Neural progenitor cell (in vitro differentiated cells): ENCODE data around the gene GPR22. TPM values are rescaled to one million over a fixed set of nuclear protein-coding genes. Genes with fewer than 3 reads are reported as not detected.

Source experiments
- DNase-seq: peaks from one replicate; pipeline ENCODE4 v3.0.0-alpha.2; 2016; ENCODE audit warnings: low spot score
- H2AFZ ChIP-seq: fragments of 200-600 bp; sonication (generic); replicated peaks from 2 replicates; pipeline ENCODE4 v1.6.1; 2016; ENCODE audit warnings: antibody characterized with exemption
- H3F3A ChIP-seq: fragments of 200-600 bp; sonication (generic); 2 replicates; pipeline ENCODE4 v1.6.1; 2016; ENCODE audit warnings: antibody characterized with exemption, low read depth
- H3K27ac ChIP-seq: fragments of 200-600 bp; sonication (generic); 2 replicates; pipeline ENCODE4 v1.5.1; 2016; ENCODE audit warnings: mild to moderate bottlenecking
- H3K27me3 ChIP-seq: fragments of 200-600 bp; sonication (generic); 2 replicates; pipeline ENCODE4 v1.6.1; 2016; ENCODE audit warnings: mild to moderate bottlenecking, moderate library complexity
- H3K36me3 ChIP-seq: fragments of 200-600 bp; sonication (generic); 2 replicates; pipeline ENCODE4 v1.5.1; 2016
- H3K4me1 ChIP-seq: fragments of 200-600 bp; sonication (generic); 2 replicates; pipeline ENCODE4 v1.6.1; 2016; ENCODE audit warnings: mixed run types
- H3K4me2 ChIP-seq: fragments of 200-600 bp; sonication (generic); 2 replicates; pipeline ENCODE4 v1.6.1; 2016
- H3K4me3 ChIP-seq: fragments of 200-600 bp; sonication (generic); 2 replicates; pipeline ENCODE4 v1.5.1; 2016
- H3K79me2 ChIP-seq: fragments of 200-600 bp; sonication (generic); 2 replicates; pipeline ENCODE4 v1.6.1; 2016; ENCODE audit warnings: low read depth
- H3K9ac ChIP-seq: fragments of 200-600 bp; sonication (generic); 2 replicates; pipeline ENCODE4 v1.6.1; 2016
- H3K9me3 ChIP-seq: fragments of 200-600 bp; sonication (generic); 2 replicates; pipeline ENCODE4 v1.5.1; 2016; ENCODE audit warnings: low read depth
- H4K20me1 ChIP-seq: fragments of 200-600 bp; sonication (generic); 2 replicates; pipeline ENCODE4 v1.6.1; 2016; ENCODE audit warnings: low read depth
- H3K27ac Mint-ChIP-seq: 3 replicates; pipeline ENCODE4 v1.8.0; 2021; ENCODE audit warnings: mixed read lengths
- H3K27me3 Mint-ChIP-seq: 2 replicates; pipeline ENCODE4 v1.8.0; 2022; ENCODE audit warnings: low read depth, mild to moderate bottlenecking, inconsistent platforms, moderate library complexity, mixed read lengths; ENCODE audit not compliant: insufficient read depth
- H3K36me3 Mint-ChIP-seq: 3 replicates; pipeline ENCODE4 v1.8.0; 2021; ENCODE audit warnings: mixed read lengths
- H3K4me1 Mint-ChIP-seq: 3 replicates; pipeline ENCODE4 v1.8.0; 2021; ENCODE audit warnings: mixed read lengths
- H3K4me3 Mint-ChIP-seq: 3 replicates; pipeline ENCODE4 v1.8.0; 2021; ENCODE audit warnings: mild to moderate bottlenecking, moderate library complexity, mixed read lengths
- H3K9me3 Mint-ChIP-seq: 3 replicates; pipeline ENCODE4 v1.8.0; 2020; ENCODE audit warnings: mixed read lengths
- EZH2 ChIP-seq: fragments of 200-600 bp; sonication (generic); IDR thresholded peaks from 2 replicates; pipeline ENCODE4 v1.6.1; 2017; ENCODE audit warnings: antibody characterized with exemption, mild to moderate bottlenecking, moderate library complexity
- EZH2phosphoT487 ChIP-seq: fragments of 200-600 bp; sonication (generic); IDR thresholded peaks from 2 replicates; pipeline ENCODE4 v1.6.1; 2017; ENCODE audit warnings: antibody characterized with exemption
- total RNA-seq: library from RNA; depleted of rRNA; stranded (reverse); fragments of >200 nt; gene quantifications from 2 replicates; pipeline ENCODE4 v1.2.3, GENCODE V29; 2015; ENCODE audit warnings: low replicate concordance
- TF ChIP-seq, protein P1 (sequence below): fragments of 200-600 bp; sonication (generic); IDR thresholded peaks from 2 replicates; pipeline ENCODE4 v1.5.1; 2017; ENCODE audit warnings: antibody characterized with exemption, mild to moderate bottlenecking

Gene GPR22
- total RNA-seq, 1 donor from 2014 or later = not detected

DNA sequence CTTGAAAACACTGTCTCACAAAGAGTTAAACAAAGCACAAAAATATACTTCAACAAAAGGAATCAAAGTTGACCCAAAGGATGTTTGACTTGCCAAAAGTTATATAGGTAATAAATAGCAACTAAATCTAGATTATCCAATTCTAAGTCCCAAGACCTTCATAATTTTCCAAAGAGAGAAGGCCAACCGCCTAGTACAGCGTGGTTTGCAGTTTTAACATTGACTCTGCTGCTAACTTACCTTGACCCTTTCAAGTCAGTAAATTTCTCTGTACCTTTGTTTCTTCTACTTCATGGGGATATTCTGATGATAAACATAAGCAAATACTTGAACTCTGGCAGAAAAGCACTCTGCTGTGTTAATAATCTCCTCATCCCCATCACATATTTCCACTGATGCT, 1.9 kb upstream of the GPR22 start:
- Mint-ChIP-seq H3K27me3 (no peaks in the 10 kb centered on the region), H3K4me3 (no peak overlapping the region), H3K36me3 (no peaks in the 10 kb centered on the region), H3K4me1 (peaks cover 5% of the 10 kb centered on the region), H3K27ac (no peak overlapping the region), H3K9me3 (no peaks in the 10 kb centered on the region)
- no peak overlapping the region for H3K4me2 ChIP-seq
- no peaks in the 10 kb centered on the region for H3K4me1 ChIP-seq
- H3K9me3 ChIP-seq = no peaks in the 10 kb centered on the region
- H3K79me2 ChIP-seq = no peaks in the 10 kb centered on the region
- H3F3A ChIP-seq = no peaks in the 10 kb centered on the region
- no peak for TF ChIP-seq EZH2
- TF ChIP-seq, protein P1, sequence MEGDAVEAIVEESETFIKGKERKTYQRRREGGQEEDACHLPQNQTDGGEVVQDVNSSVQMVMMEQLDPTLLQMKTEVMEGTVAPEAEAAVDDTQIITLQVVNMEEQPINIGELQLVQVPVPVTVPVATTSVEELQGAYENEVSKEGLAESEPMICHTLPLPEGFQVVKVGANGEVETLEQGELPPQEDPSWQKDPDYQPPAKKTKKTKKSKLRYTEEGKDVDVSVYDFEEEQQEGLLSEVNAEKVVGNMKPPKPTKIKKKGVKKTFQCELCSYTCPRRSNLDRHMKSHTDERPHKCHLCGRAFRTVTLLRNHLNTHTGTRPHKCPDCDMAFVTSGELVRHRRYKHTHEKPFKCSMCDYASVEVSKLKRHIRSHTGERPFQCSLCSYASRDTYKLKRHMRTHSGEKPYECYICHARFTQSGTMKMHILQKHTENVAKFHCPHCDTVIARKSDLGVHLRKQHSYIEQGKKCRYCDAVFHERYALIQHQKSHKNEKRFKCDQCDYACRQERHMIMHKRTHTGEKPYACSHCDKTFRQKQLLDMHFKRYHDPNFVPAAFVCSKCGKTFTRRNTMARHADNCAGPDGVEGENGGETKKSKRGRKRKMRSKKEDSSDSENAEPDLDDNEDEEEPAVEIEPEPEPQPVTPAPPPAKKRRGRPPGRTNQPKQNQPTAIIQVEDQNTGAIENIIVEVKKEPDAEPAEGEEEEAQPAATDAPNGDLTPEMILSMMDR = no peak
- no peak for TF ChIP-seq EZH2phosphoT487
- H4K20me1 ChIP-seq = peaks cover 3% of the 10 kb centered on the region
- no peak overlapping the region for H3K27ac ChIP-seq
- no peak overlapping the region for H3K4me3 ChIP-seq
- H3K36me3 ChIP-seq = no peaks in the 10 kb centered on the region
- no peak for DNase-seq
- H3K9ac ChIP-seq = no peak overlapping the region
- no peak overlapping the region for H2AFZ ChIP-seq
- no peaks in the 10 kb centered on the region for H3K27me3 ChIP-seq

DNA sequence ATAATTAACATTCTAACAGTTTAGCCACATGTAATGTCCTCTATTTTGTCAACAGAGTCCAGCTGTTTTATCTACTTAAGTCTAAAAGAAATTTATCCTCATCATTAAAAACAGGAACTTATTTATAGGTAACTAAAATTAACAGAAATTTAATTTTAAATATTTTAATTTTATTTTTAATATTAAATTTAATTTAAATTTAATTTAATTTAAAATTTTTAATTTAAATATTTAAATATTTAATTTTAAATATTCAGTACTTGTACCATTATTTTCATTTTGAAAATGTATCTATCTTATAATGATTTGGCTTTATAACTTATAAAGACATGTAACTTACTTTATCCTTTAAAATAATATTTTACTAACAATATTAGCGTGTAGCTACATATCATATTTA, 1.0 kb upstream of the GPR22 start:
- Mint-ChIP-seq H3K27ac (no peak overlapping the region), H3K36me3 (no peaks in the 10 kb centered on the region), H3K4me3 (no peak overlapping the region), H3K9me3 (no peaks in the 10 kb centered on the region), H3K27me3 (no peaks in the 10 kb centered on the region), H3K4me1 (peaks cover 5% of the 10 kb centered on the region)
- no peak for DNase-seq
- no peaks in the 10 kb centered on the region for H3K36me3 ChIP-seq
- no peaks in the 10 kb centered on the region for H4K20me1 ChIP-seq
- no peaks in the 10 kb centered on the region for H3K4me1 ChIP-seq
- H3K27ac ChIP-seq = no peak overlapping the region
- no peak overlapping the region for H3K4me3 ChIP-seq
- no peak for TF ChIP-seq EZH2phosphoT487
- TF ChIP-seq, protein P1 = no peak
- TF ChIP-seq EZH2 = no peak
- H3K27me3 ChIP-seq = no peaks in the 10 kb centered on the region
- H2AFZ ChIP-seq = no peak overlapping the region
- H3K79me2 ChIP-seq = no peaks in the 10 kb centered on the region
- no peaks in the 10 kb centered on the region for H3F3A ChIP-seq
- H3K4me2 ChIP-seq = no peak overlapping the region
- H3K9ac ChIP-seq = no peak overlapping the region
- no peaks in the 10 kb centered on the region for H3K9me3 ChIP-seq

DNA sequence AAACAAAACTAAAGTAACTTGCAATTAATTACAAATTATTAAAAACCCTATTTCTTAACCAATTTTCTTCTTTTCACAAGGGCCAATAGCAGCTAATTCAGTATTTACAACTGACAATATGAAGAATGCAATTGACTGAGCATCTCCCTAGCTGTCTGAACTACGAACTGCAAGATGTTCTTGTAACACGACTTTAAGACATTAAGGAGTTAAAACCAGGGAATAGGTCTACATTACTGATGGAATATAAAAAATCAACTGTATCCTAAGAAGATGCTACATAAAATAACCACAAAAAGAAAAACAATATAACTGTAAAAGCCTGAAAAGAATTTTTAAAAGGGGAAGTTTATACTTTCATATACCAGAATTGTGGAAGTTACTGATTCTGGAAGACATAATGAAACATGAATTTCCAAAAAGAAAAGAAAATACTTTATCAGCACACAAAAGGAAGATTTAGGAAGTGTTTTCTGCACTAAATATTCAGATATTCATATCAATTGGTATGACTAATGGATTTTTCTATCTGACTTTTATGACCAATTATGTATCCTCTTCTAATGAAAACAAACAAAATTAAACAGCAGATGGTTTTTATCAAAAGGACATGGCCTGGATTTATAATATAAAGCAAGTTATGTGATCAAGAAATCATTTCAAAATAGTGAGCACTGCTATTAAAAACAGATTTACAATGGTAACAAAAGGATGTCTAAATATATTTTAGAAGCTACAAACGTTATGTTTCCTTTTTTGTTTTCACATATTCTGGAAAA, 1.6 kb downstream of the GPR22 start:
- TF ChIP-seq EZH2phosphoT487 (no peak), EZH2 (no peak)
- TF ChIP-seq, protein P1 = no peak
- Histone ChIP-seq H3K79me2 (no peaks in the 10 kb centered on the region), H3K9me3 (no peaks in the 10 kb centered on the region), H2AFZ (no peak overlapping the region), H3K9ac (no peak overlapping the region), H3F3A (no peaks in the 10 kb centered on the region), H3K27ac (no peak overlapping the region), H3K4me1 (no peaks in the 10 kb centered on the region), H3K27me3 (no peaks in the 10 kb centered on the region), H4K20me1 (no peaks in the 10 kb centered on the region), H3K4me3 (no peak overlapping the region), H3K36me3 (no peaks in the 10 kb centered on the region), H3K4me2 (no peak overlapping the region)
- no peaks in the 10 kb centered on the region for H3K27me3 Mint-ChIP-seq
- DNase-seq = no peak
- no peaks in the 10 kb centered on the region for H3K9me3 Mint-ChIP-seq
- H3K4me1 Mint-ChIP-seq = peaks cover 10% of the 10 kb centered on the region
- no peaks in the 10 kb centered on the region for H3K36me3 Mint-ChIP-seq
- H3K4me3 Mint-ChIP-seq = no peak overlapping the region
- H3K27ac Mint-ChIP-seq = no peak overlapping the region
